ENCODE data around the gene CERS1. TPM values are rescaled to one million over a fixed set of nuclear protein-coding genes. Genes with fewer than 3 reads are reported as not detected.
A peak's percentile ranks its signal among the peaks of the same experiment; 100 is the strongest.

Gene CERS1
- total and polyA plus RNA-seq, 10 of the 15 experiments (the other 5 are each of a cell fraction or from before 2014, with no cell fraction given), result 0.19 TPM; not detected in 9

DNA sequence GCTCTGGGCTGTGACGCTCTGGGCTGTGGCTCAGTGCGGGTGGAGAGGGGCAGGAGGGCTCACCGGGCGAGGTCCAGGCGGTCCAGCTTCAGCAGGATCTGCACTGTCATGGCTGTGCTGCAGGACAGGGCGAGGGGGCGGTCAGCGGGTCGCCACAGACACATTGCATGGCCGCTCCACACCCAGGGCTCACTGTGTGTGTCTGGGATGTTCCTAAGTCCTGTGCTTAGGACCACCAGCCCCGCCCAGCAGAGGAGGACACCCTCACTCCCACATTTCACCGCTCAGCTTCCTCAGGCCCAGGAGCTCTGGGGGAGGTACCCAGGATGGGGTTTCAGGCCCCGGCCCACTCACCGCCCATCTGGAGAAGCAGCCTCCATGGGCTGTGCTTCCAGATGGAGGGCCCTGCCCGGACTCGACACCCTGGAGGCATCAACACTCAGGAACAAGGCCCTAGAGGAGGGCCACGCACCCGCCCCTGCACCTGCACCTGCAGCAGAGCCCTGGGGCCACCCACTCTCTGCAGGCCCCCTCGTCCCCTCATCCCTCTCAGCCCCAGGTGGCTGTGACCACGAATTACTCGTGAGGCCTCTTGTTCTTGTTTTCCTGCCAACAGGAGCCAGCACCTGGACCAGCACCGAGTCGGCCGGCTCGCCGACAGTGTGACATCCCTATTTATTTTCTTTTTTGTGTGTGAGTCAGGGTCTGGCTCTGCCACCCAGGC, 9.7 kb upstream of the CERS1 start:
- no peaks in the 10 kb centered on the region for H3K27me3 ChIP-seq (replicated peaks in 1 of 2; ENCODE audit: control insufficient read depth in 2 of 2, insufficient read depth in 2 of 2, low read length in 1 of 2)
- RAD21 ChIA-PET (ENCODE audit: unreplicated experiment), result no interaction called here
- in situ Hi-C loops (cut with MboI) (no loop called here), intact Hi-C loops (cut with micrococcal nuclease; ENCODE audit: unreplicated experiment) (no loop called here)
- no peak overlapping the region for H3K4me2 ChIP-seq (ENCODE audit: control insufficient read depth, insufficient read depth)
- FAIRE-seq (no peak), DNase-seq (ENCODE audit: low read depth, low spot score) (no peak), ATAC-seq (no peak)
- SMC1A ChIA-PET (ENCODE audit: uncharacterized antibody, unreplicated experiment), result no interaction called here
- no peak overlapping the region for H3K4me3 ChIP-seq
- TF ChIP-seq, protein P1, sequence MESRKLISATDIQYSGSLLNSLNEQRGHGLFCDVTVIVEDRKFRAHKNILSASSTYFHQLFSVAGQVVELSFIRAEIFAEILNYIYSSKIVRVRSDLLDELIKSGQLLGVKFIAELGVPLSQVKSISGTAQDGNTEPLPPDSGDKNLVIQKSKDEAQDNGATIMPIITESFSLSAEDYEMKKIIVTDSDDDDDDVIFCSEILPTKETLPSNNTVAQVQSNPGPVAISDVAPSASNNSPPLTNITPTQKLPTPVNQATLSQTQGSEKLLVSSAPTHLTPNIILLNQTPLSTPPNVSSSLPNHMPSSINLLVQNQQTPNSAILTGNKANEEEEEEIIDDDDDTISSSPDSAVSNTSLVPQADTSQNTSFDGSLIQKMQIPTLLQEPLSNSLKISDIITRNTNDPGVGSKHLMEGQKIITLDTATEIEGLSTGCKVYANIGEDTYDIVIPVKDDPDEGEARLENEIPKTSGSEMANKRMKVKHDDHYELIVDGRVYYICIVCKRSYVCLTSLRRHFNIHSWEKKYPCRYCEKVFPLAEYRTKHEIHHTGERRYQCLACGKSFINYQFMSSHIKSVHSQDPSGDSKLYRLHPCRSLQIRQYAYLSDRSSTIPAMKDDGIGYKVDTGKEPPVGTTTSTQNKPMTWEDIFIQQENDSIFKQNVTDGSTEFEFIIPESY (IDR thresholded peaks at IDR 0.05), result no peak
- TF ChIP-seq SMAD1 (IDR thresholded peaks at IDR 0.05; ENCODE audit: low read depth, partially characterized antibody) (no peak), POLR2A (IDR thresholded peaks at IDR 0.05; ENCODE audit: low read depth, low read length) (peak; percentile 72)
- peaks cover 8 to 10% of the 10 kb centered on the region in 2 experiments; a peak in 3 of 4 replicates for H3K36me3 ChIP-seq (ENCODE audit: control insufficient read depth in 2 of 2, insufficient read depth in 2 of 2, low read length in 1 of 2)
- no TSS peak for BruUV-seq (replicated peaks)
- no peak overlapping the region for H3K9ac ChIP-seq (ENCODE audit: control insufficient read depth, insufficient read depth, low read length)
- no peak overlapping the region for H2AFZ ChIP-seq (ENCODE audit: control insufficient read depth, low read depth, low read length)
- CTCF ChIA-PET, result no interaction called here
- no peaks in the 10 kb centered on the region for H3K4me1 ChIP-seq (ENCODE audit: control insufficient read depth, insufficient read depth, low read length)
- POLR2A ChIA-PET, result no interaction called here
- no peak overlapping the region for H3K27ac ChIP-seq (ENCODE audit: control insufficient read depth, insufficient read depth)
- no peaks in the 10 kb centered on the region for H4K20me1 ChIP-seq (ENCODE audit: control insufficient read depth, insufficient read depth)
- 83% methylated on average over 22 of the region's 26 CpGs for WGBS (ENCODE audit: insufficient coverage, insufficient replicate concordance, low lambda C conversion rate, missing lambda C conversion rate)
- no peaks in the 10 kb centered on the region for H3K9me3 ChIP-seq (replicated peaks; ENCODE audit: control insufficient read depth, insufficient read depth, low read length)
- H3K79me2 ChIP-seq (ENCODE audit: control insufficient read depth, insufficient read depth, low read length), result no peaks in the 10 kb centered on the region

GRCh38 chr19:18905058-18905456, 9.1 kb upstream of the CERS1 start:
- ATAC-seq (no peak), FAIRE-seq (no peak), DNase-seq (ENCODE audit: low read depth, low spot score) (no peak)
- WGBS (ENCODE audit: insufficient coverage, insufficient replicate concordance, low lambda C conversion rate, missing lambda C conversion rate), result 93% methylated on average over 8 of the region's 8 CpGs
- SMC1A ChIA-PET (ENCODE audit: uncharacterized antibody, unreplicated experiment), result no interaction called here
- Histone ChIP-seq H4K20me1 (ENCODE audit: control insufficient read depth, insufficient read depth) (no peaks in the 10 kb centered on the region), H3K27ac (ENCODE audit: control insufficient read depth, insufficient read depth) (no peak overlapping the region), H3K36me3 (ENCODE audit: control insufficient read depth in 2 of 2, insufficient read depth in 2 of 2, low read length in 1 of 2) (peaks cover 7 to 8% of the 10 kb centered on the region in 2 experiments; a peak in 3 of 4 replicates), H3K9ac (ENCODE audit: control insufficient read depth, insufficient read depth, low read length) (no peak overlapping the region), H3K4me1 (ENCODE audit: control insufficient read depth, insufficient read depth, low read length) (no peaks in the 10 kb centered on the region), H3K4me3 (no peak overlapping the region), H3K27me3 (replicated peaks in 1 of 2; ENCODE audit: control insufficient read depth in 2 of 2, insufficient read depth in 2 of 2, low read length in 1 of 2) (no peaks in the 10 kb centered on the region), H3K4me2 (ENCODE audit: control insufficient read depth, insufficient read depth) (no peak overlapping the region), H2AFZ (ENCODE audit: control insufficient read depth, low read depth, low read length) (no peak overlapping the region), H3K9me3 (replicated peaks; ENCODE audit: control insufficient read depth, insufficient read depth, low read length) (no peaks in the 10 kb centered on the region), H3K79me2 (ENCODE audit: control insufficient read depth, insufficient read depth, low read length) (no peaks in the 10 kb centered on the region)
- CTCF ChIA-PET, result no interaction called here
- in situ Hi-C loops (cut with MboI) (no loop called here), intact Hi-C loops (cut with micrococcal nuclease; ENCODE audit: unreplicated experiment) (no loop called here)
- POLR2A ChIA-PET, result no interaction called here
- BruUV-seq (replicated peaks), result no TSS peak
- RAD21 ChIA-PET (ENCODE audit: unreplicated experiment), result no interaction called here
- TF ChIP-seq BMI1 (IDR thresholded peaks at IDR 0.05; ENCODE audit: borderline replicate concordance), result no peak
- no peak for TF ChIP-seq CREM (IDR thresholded peaks at IDR 0.05; ENCODE audit: low read depth)
- peak; percentile 5 for TF ChIP-seq POLR2AphosphoS5 (IDR thresholded peaks at IDR 0.05; ENCODE audit: low read length)
- TF ChIP-seq, protein P2, sequence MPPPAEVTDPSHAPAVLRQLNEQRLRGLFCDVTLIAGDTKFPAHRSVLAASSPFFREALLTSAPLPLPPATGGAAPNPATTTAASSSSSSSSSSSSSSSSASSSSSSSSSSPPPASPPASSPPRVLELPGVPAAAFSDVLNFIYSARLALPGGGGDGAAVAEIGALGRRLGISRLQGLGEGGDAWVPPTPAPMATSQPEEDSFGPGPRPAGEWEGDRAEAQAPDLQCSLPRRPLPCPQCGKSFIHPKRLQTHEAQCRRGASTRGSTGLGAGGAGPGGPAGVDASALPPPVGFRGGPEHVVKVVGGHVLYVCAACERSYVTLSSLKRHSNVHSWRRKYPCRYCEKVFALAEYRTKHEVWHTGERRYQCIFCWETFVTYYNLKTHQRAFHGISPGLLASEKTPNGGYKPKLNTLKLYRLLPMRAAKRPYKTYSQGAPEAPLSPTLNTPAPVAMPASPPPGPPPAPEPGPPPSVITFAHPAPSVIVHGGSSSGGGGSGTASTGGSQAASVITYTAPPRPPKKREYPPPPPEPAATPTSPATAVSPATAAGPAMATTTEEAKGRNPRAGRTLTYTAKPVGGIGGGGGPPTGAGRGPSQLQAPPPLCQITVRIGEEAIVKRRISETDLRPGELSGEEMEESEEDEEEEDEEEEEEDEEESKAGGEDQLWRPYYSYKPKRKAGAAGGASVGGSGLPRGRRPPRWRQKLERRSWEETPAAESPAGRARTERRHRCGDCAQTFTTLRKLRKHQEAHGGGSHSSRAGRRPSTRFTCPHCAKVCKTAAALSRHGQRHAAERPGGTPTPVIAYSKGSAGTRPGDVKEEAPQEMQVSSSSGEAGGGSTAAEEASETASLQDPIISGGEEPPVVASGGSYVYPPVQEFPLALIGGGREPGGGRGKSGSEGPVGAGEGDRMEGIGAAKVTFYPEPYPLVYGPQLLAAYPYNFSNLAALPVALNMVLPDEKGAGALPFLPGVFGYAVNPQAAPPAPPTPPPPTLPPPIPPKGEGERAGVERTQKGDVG (CRISPR knock-in tag; IDR thresholded peaks at IDR 0.05), result no peak
- TF ChIP-seq CBX3 (IDR thresholded peaks at IDR 0.05; ENCODE audit: borderline replicate concordance, low read depth), result no peak
